Suppressor macrophage (primary cell): ENCODE results near the gene WDR47.
"Not testable (repeated sequence)": the region's sequence is repeated elsewhere in the genome, so short reads cannot be mapped to it uniquely, and the experiment has no call there.

ENCODE experiments used
- DNase-seq, 4 experiments: peaks; one replicate each; pipeline ENCODE4 v3.0.0-alpha.2; 2020 to 2022

Gene WDR47

DNA sequence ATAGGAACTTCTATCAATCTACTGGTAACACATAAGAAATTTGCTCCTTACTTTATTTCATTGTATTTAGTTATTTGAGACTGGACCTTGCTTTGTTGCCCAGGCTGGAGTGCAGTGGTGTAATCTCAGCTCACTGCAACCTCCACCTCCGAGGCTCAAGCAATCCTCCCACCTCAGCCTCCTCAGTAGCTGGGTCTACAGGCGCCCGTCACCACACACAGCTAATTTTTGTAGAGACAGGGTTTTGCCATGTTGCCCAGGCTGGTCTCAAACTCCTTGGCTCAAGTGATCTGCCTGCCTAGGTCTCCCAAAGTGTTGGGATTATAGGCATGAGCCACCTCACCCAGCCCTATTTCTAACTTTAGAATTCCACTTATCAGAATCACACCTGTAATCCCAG, 10.2 kb upstream of the WDR47 start:
- not testable (repeated sequence) for DNase-seq

DNA sequence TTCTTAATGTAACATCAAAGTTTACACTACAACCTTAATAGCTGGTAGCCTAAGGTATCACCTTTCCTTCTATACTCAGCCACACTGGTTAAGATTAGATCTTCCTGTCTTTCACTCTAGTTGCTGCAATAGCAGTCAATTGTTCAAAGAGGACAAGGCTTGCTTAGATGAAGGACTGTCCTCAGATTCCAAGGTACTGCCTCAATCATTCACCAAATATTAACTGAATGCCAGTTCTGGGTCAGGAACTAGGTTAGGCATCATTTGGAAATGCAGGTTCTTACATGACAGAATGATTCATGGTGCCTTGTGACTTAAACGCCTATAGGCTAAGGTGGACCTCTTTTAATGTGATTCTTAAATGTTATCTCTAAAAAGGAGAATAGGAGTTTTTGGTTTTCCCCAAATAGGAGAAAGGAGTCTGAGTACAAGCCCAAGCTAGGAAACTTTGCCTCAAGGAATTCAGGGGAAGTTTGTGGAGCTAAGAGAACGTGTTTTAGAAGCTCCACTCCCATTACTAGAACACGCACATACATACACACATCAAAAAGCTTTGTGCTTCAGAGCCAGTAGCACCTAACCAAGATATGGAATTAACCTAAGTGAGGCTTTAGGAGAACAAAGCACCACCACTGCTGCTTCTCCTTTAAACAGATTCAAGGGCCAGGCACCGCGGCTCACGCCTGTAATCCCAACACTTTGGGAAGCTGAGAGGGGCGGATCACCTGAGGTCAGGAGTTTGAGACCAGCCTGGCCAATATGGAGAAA, 8.5 kb upstream of the WDR47 start:
- DNase-seq, result no peak

GRCh38 chr1:109048335-109048734, 6.4 kb upstream of the WDR47 start:
- no peak for DNase-seq

GRCh38 chr1:109047339-109047738, 5.4 kb upstream of the WDR47 start:
- no peak for DNase-seq

DNA sequence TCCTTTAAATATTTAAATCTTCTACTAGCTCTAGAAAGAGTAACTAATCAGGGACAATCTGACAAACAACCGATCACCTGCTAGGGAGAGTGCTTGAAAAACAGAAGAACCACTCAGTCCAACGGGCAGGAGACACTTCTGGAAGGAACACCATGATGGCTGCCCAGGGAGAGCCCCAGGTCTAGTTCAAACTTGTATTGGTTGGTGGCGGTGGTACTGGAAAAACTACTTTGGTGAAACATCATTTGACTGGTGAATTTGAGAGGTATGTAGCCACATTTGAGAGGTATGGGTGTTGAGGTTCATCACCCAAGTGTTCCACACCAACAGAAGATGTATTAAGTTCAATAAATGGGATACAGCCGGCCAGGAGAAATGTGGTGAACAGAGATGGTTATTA, 4.8 kb upstream of the WDR47 start:
- no peak for DNase-seq

DNA sequence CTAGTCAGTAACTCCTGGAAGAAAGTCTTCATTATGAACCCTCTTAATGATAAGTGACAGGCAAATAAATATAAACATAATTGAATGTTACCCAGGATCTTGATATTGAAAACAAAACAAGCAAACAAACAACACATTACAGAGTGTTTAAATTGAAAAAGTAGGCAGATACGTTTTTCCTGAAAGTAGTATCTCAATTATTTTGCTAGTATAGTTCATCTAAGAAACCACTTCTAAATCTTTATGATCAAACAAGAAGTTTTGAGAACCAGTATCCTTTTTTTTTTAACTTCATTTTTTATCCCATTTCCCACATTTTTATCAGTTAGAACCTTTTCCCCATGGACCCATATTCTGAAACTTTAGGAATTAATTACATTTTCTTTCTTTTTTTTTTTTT, 3.7 kb upstream of the WDR47 start:
- no peak for DNase-seq

GRCh38 chr1:109040989-109041620, 797 bp downstream of the WDR47 start:
- peak; percentile 28 to 51 (median 42) for DNase-seq

DNA sequence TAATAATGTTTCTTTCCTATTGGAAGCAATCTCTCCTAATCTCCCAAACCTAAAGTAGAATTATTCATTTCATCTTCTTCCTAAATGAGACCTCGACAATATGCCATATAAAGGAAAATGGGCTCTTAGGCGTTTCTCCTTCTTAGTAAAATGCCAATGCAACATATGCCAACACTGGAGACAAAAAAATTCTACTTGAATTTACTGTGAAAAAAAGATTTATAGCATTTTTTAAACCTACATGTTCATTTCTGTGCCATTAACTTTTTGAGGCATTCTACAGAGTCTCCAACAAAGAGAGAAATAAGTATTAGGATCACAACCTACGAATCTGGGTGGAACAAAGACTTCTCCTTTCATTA, 1.3 kb downstream of the WDR47 start:
- DNase-seq, result no peak

DNA sequence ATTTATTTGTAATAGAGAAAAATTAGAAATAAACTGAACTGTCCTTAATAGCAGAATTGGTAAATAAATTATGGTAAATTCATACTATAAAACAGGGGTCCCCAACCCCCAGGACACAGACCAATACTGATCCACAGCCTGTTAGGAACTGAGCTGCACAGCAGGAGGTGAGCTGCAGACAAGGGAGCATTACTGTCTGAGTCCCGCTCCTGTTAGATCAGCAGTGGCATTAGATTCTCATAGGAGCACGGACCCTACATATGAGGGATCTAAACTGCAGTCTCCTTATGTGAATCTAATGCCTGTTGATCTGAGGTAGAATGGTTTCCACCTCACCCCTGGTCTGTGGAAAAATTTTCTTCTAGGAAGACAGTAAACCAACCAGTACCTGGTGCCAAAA, 7.5 kb downstream of the WDR47 start:
- no peak for DNase-seq

DNA sequence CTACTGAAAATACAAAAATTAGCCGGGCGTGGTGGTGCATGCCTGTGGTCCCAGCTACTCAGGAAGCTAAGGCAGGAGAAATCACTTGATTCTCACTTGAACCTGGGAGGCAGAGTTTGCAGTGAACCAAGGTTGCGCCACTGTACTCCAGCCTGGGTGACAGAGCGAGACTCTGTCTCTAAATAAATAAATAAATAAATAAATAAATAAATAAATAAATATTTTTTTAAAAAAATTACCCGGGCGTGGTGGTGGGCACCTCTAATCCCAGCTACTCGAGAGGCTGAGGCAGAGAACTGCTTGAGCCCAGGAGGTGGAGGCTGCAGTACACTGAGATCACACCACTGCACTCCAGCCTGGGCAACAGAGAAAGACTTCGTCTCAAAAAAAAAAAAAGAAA, 12.4 kb downstream of the WDR47 start:
- not testable (repeated sequence) for DNase-seq

DNA sequence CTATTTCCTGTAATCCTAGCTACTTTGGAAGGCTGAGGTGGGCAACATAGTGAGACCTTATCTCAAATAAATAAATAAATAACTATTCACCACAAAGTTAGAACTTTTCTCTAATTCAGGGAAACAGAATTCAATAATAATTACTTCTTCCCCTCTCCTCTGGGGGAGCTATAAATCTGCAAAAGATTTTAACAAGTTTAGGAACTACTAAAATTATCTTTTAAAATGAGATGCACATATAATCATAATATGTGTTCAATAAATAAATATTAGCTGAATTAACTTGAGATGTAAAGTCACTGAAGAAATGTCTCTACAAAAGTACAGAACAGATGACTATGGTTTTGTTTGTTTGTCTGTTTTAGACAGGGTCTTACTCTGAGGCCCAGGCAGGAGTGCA, 14.1 kb downstream of the WDR47 start:
- peak in 2 of 4 experiments; percentile 10 to 17 for DNase-seq

DNA sequence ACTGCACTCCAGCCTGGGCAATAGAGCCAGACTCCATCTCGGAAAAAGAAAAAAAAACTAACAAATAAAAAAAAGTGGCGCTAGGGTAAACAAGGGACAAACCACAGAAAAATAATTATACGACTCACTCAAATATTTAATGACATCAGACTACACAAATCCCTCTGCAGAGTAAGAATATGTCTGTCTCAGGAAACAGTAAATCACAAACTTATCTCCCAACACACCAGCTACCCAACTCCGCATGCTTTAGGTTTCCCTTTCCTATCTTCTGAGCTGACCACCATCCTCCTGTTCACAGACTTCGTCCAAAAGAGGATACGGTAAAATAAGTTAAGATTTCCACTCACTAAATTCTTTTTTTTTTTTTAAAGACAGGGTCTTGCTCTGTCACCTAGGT, 16.2 kb downstream of the WDR47 start:
- DNase-seq, result no peak

GRCh38 chr1:109024646-109025045, 17.3 kb downstream of the WDR47 start:
- no peak for DNase-seq

GRCh38 chr1:109020693-109021257, 21.1 kb downstream of the WDR47 start:
- no peak for DNase-seq

DNA sequence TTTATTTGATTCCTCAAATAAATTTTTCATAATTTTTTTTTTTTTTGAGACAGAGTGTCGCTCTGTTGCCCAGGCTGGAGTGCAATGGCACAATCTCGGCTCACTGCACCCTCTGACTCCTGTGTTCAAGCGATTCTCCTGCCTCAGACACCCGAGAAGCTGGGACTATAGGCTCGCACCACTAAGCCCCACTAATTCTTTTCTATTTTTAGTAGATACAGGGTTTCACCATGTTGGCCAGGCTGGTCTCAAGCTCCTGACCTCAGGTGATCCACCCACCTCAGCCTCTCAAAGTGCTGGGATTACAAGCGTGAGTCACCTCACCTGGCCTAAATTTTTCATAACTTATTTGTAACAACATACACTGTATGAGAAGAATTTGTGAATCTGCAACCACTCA, 24.2 kb downstream of the WDR47 start:
- not testable (repeated sequence) for DNase-seq

- no peak for DNase-seq
Measured at GRCh38 chr1:109017134-109017533, 24.8 kb downstream of the WDR47 start.

GRCh38 chr1:109011335-109011734, 30.6 kb downstream of the WDR47 start:
- DNase-seq, result no peak

DNA sequence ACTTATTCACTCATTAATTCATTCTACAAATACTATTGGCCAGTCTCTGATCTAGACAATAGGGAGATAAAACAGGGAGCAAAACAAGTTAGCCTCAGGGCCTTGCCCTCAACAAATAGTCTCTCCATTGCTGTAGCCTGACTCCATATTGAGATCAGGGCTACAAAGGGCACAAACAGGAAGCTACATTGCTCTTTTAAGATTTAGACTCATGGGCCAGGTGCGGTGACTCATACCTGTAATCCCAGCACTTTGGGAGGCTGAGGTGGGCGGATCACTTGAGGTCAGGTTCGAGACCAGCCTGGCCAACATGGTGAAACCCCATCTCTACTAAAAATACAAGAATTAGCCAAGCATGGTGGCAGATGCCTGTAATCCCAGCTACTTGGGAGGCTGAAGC, 45.3 kb downstream of the WDR47 start:
- not testable (repeated sequence) for DNase-seq

GRCh38 chr1:108983114-108983513, 58.8 kb downstream of the WDR47 start:
- no peak for DNase-seq

DNA sequence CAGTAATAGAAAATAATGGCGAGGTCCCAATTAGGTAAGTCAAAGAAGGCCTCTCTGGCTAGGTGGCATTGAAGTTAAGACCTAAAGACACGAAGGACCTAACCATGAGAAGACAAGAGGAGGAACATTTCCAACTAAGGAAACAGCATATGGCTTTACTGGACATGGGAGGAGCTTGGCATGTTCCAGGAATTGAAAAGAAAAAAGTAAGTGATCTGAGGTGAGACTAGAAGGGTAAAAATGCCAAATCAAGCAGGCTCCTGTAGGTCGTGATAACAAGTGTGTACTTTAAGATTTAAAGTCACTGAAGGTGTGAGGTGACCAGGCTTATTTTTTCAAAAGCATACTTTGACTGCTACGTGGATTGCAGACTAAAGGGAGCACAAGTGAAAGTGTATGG, 65.2 kb downstream of the WDR47 start:
- no peak for DNase-seq

DNA sequence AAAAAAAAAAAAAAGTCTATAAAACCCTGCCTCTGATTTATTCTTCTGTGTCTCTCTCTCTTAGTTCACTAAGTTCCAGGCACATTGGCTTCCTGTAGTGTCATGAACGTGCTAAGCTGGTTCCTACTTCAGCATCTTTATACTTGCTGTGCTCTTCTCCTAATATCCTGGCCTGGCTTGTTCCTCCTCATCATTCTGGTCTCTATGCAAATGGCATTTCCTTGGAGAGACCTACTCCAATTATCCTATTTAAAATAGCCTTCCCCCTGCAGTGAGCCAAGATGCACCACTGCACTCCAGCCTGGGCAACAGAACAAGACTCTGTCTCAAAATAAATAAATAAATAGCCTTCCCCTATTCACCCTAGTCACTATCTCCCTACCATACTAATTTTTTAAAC, 69.0 kb downstream of the WDR47 start:
- no peak for DNase-seq

- DNase-seq, result no peak
Measured at GRCh38 chr1:108969346-108969745, 72.6 kb downstream of the WDR47 start.

GRCh38 chr1:108963052-108963686, 78.7 kb downstream of the WDR47 start, which contains the start of gene CLCC1:
CLCC1 (minus strand) TSS chr1:108963484; CDS start chr1:108950437, 13,047 bp downstream.
- peak; percentile 92 to 95 (median 94) for DNase-seq

DNA sequence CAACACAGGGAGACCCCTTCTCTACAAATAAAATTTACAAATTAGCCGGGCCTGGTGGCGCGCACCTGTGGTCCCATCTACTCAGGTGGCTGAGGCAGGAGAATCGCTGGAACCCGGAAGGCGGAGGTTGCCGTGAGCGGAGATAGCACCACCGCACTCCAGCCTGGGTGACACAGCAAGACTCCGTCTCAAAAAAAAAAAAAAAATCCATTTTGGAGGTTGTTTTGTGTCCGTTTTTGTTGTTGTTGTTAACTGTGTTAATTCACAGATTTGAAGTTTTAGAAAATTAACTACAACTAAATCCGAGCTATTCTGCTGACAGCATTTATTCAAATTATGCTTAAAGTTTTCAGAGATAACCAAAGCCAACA, 79.2 kb downstream of the WDR47 start:
- DNase-seq, result peak; percentile 3 to 27 (median 12)
